Stimulated activated naive CD4-positive, alpha-beta T cell treated with Interleukin-2 at 50 U/mL for 16 hours (primary cell): ENCODE data around the gene TNP2.
A peak's percentile ranks its signal among the peaks of the same experiment; 100 is the strongest.

Experiments
- DNase-seq: peaks from one replicate; lab custom pipeline; 2025; lab: John Stamatoyannopoulos, UW

Gene TNP2

DNA sequence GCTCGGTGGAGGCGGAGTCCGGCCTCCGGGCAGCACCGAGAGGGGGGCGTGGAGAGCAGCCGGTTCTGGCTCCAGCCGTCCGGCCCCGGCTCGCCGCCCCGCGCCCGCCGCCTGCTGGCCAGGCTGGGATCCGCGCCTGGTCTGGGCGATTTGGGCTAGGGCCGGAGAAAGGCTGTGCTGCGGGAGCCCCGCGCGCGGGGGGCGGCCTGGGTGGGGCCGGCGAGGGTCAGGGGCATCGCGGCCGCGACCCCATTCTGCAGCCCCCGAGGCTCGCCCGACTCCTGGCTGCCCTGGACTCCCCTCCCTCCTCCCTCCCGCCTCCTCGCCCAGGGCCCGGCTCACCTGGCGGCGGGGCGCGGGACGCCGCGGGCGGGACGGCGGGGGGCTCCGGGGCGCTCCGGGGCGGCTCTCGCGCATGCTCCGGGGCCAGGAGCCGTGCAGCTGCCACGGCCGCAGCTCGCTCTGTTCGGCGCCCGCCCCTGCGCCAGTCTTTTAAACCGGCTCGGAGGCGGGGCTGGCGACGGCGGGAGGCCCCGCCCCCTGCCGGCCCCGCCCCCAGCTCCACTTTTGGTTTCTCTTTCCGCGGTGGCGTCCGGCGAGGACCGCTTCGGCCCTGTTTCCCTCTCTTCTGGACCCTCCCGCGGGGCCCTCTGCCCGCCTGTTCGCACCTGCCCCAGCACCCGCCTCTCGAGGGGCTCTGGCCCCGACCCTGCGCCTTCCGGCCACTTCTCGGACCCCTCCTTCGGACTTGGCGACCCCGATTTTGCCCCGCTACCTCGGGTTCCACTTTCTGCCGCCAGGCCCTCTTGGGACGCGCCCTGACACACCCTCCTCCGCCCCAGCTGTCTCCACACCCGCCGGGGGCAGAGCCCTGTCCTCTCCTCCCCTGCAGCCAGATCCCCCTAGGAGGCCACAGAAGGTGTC lies 13.1 kb downstream of the TNP2 start, which contains the start of gene SOCS1:
SOCS1 (minus strand) TSS at position 468 of the 924 bp plus-strand sequence. CDS start 726 bp downstream, outside the sequence.
- peak; percentile 82 for DNase-seq

DNA sequence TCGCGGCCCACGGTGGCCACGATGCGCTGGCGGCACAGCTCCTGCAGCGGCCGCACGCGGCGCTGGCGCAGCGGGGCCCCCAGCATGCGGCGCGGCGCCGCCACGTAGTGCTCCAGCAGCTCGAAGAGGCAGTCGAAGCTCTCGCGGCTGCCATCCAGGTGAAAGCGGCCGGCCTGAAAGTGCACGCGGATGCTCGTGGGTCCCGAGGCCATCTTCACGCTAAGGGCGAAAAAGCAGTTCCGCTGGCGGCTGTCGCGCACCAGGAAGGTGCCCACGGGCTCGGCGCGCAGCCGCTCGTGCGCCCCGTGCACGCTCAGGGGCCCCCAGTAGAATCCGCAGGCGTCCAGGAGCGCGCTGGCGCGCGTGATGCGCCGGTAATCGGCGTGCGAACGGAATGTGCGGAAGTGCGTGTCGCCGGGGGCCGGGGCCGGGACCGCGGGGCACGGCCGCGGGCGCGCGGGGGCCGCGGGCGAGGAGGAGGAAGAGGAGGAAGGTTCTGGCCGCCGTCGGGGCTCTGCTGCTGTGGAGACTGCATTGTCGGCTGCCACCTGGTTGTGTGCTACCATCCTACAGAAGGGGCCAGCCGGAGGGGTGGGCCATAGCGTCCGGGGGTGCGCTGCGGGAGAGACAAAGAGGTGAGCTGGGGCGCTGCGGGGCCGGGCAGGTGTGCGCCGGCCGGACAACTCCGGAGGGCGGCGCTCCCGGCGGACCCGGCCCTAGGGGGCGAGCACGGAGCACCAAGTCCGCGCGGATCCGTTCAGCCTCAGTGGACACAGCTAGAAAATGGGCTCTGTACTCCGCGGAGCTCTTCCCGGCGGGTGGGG lies 14.0 kb downstream of the TNP2 start:
- DNase-seq = peak; percentile 57

DNA sequence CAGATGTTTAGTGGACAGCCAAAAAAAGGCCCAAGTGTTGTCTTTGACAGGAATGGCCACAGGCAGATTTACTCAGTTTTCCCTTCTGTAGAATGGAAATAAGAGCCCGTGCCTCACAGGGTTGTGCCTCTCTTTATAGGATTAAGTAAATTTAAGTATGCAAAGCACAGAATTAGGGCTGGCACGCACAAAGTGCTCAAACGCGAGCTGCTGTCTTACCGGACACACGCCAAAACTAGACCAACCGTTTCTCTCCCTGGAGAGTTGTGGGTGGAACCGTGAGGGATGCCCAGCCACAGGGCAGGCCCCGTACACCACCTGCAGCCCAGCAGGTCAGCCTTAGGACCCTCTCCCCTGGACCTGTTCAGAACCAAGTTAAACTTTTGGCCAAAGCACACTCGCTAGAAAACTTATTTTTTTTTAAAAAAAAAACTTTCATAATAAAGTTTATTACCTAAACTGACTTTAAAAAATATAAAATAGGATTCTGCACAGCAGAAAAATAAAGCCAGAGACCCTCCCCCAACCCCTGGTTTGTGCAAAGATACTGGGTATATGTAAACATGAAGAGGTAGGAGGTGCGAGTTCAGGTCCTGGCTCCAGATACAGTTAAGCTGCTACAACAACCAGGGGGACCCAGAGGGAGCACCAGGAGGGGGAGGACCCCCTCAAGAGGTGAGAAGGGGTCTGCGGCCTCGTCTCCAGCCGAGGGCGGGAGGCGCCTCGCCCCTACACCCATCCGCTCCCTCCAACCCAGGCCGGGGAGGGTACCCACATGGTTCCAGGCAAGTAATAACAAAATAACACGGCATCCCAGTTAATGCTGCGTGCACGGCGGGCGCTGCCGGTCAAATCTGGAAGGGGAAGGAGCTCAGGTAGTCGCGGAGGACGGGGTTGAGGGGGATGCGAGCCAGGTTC lies 14.9 kb downstream of the TNP2 start:
- DNase-seq = no peak

DNA sequence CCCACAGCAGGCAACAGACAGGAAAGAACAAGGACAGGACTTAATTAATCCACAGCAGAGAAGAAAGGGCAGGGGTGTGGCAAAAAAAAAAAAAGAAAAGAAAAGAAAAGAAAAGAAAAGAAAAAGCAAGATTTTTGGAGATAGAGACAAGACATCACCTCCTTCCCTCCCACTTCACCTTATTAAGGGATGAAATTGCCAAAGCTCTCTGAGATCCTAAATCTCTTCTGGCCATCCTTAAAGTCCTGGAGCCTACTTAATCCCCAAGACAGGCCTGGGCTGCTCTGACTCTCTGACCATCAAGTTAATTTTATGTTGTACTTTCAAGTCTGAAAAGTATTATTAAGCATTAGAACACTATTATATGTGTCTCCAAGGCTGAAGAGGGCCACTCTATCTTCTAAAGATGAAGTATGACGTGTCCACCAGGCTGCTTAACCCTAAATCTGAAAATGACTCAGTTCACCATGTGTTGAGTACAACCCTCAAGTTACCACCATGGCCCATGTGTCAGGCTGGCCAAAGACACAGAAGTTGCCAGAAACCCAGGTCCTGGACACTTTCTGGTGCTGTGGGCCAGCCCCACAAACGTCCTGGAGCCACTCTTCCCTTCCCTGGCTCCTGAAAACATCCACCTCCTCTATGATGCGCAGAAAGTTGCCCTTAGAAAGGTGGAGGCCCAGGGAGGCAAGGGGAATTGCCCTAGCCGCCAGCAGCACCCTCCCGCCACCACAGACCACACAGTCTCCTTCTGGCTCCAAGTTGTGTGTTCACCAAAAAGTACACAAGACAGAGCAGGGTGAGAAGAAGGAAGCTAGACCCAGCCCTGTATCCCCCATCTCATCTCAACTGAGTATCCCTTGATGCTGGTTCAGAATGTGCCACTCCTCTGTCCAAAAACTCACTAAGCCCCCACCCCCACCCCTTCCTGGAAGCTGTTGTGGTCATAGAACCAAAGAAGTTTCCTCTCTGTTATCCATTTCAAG lies 15.8 kb downstream of the TNP2 start:
- peak; percentile 61 for DNase-seq

DNA sequence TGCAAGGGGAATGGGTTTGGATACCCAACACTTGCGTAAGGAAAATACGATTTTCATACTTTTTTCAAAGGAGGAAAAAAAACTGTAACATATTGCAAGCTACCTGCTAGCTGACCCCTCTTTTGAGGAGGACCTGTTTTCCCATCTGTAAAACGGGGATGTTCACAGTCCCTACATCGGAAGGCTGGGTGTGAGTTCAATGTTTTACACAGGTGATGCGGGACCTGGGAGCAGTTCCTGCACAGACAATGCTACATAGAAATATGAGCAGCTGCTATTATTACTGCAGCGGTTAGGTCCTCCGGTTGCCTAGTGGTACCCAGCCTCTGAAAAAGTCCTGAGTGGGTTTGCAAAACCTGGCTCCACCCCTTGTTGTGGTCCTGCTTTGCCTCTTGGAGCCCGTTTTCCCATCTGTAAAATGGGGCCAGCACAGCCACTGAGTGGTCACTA lies 16.6 kb downstream of the TNP2 start:
- DNase-seq = no peak

DNA sequence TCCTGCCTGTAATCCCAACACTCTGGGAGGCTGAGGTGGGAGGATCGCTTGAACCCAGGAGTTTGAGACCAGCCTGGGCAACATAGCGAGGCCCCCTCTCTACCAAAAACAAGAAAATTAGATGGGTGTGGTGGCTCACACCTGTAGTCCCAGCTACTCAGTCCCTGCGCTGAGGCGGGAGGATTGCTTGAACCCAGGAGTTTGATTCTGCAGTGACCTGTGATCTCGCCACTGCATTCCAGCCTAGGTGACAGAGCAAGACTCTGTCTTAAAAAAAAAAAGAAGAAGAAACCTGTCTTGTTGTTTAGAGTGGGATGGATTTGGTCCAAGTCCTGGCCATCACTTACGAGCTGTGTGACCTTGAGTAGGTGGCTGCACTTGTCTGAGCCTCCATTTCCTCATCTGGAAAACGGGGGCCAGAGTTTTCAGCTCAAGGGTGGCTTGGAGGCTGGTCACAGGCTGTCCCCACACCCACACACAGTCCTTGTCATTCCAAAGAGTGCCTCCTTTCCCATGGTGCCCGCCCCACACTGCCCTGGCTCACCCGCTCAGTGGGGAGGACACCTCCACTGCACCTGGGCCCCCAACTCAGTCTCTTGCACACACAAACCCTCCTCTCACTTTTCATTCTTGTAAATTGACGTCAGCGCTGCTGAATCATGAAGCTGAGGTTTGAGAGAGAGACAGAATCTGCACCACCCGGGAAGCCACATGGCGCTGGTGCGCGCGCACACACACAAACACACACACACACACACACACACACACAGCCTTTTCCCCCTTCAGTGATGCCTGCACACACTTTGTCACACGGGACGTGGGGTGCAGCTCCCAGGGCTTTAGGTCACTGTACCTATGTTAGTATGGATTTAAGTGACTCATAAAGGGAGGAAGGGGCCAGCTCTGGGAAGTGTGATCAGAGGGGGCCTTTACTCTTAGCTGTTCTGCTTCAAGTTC lies 17.3 kb downstream of the TNP2 start:
- peak; percentile 74 for DNase-seq

DNA sequence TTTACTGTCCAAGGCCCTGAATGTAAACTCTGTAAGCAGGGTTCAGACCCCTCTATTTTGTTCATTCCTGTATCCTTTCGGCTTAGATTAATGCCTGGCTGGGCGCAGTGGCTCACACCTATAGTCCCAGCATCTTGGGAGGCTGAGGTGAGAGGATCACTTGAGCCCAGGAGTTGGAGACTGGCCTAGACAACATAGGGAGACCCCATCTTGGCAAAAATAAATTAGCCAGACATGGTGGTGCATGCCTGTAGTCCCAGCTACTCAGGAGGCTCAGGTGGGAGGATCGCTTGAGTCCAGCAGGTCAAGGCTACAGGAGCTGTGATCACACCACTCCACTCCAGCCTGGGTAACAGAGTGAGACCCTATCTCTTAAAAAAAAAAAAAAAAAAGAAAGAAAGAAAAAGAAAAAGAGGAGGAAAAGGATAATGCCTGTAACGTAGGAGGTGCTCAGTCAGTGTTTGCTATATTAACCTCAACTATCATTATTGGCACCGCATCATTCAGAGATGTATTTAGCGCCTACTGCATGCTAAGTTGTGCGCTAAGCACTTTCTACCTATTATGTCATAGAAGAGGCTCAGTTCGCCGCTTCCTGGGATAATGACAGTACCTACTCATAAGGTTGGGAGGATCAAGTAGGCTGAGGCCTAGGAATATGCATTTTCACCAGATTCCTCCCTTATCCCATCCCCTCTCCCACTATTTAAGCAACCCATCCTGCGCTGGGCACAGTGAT lies 18.2 kb downstream of the TNP2 start:
- DNase-seq = no peak

DNA sequence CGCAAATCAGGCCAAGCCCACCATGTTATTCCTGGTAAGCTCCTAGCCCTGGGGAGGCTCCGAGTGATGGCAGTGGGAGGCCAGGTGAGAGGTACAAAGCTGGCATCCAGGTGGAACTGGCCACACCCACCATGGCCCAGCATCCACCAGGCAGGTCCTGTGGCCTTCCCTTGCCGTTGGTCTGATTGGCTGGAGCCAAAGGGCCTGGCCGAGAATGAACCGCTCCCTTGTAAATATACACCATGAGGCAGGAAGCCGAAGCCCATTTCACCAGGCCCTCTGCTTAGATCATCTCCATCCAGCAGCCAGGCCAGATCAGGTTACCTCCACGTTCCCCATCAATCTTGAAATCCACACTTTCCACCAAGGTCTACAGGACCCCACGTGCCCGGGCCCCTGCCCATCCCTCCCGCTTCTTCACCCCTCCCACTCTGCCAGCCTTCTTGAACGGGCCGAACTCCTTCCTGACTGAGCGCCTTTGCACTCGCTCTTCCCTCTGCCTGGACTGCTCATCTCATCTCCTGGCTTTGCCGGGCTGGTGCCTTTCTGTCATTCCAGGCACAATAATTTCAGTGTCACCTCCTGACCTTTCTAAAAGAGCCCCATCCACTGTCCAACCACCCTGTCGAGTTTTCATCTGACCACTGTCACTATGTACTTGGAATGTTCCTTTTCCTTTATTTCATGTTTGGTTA lies 18.9 kb downstream of the TNP2 start:
- DNase-seq = no peak

DNA sequence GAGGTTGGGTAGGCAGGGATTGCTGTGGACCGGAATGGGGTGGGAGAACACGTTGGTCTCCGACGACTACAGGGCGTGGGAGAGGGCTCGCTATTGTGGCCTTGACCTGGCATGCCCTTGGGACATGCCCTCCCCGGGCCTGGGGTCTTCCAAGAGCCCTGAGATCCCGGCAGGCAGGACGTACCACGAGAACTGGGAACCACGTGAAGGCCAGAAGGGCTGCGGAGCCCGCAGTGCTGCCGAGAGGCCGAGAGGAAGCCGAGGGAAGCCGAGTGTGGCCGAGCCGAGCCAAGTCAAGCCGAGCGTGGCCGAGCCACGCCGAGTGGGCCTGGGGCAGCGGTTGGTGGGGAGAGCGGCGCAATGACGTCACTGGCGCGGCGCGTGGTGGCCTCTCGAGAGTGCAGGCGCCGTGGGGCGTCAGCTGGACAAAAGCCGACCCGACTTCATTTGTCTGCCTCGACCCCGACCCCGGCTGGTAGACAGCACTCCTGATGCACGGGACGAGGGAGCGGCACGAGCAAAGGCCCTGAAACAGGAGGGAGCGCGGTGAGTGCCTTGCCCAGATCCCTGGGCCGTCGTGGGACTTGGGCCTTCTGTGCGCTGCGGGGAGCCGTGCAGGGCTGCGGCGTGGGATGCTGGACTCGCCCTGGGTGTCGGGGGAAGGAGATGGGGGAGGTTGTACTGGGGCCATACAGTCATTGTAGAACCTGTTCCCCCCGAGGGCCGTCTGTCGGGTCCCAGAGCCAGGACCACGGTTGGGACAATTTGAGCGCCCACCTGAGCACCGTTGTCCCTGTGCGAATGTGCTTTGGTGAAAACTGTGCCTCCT lies 19.7 kb downstream of the TNP2 start:
- DNase-seq = no peak

DNA sequence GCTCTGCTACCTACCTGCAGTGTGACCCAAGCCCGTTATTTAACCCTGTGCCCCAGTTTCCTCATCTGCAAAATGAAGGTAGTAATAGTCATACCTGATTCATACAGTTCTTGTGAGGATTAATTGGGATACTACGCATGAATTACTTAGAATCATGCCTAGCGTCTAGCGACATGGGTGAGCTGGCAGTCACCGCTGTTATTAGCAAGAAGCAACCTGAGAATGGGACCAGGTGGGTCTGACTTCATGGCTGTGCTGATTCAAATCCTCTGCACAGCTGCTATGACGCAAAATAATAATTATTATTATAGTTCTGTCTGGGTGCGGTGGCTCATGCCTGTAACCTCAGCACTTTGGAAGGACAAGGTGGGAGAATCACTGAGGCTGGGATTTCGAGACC lies 21.0 kb downstream of the TNP2 start:
- no peak for DNase-seq

DNA sequence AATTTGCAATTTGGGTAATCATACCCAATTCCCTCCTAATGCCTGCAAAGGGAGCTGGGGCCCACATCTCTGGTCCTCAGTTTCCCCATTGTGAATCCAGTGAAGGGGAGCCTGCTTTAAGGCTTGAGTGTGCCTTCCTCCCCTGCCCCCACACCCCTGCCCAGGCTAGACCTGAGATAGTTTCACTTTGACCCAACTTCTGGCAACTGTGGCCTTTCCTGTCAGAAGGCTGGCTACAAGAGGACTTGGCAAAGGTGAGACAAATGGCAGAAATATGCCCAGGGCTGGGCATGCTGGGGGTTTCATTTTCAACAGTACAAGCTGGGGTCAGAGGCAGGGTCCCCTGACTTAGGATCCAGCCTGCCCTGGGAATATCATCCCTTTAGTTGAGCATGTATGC lies 23.1 kb downstream of the TNP2 start:
- DNase-seq = no peak

DNA sequence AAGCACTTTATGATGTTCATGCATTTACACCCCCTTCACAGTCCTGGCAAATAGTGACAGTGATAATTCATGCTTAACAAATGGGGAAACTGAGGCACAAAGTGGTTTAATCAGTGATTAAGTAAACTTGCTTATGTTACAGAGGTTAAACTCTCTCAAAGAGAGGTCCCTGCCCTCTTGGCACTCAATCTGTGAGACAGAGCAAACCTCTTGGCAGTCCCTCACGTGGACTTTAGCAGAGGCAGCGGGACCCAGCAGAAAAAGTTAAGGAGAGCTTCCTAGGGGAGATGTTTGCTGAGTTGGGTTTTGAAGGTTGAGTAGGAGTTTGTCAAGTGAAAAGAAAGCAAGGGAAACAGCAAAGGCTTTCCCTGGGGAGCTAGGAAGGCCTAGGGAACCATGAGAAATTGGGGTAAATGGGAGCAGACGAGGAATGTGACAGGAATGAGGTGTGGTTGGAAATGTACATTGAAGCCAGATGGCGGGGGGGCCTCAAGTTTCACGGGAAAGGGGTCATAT lies 23.8 kb downstream of the TNP2 start:
- DNase-seq = no peak

DNA sequence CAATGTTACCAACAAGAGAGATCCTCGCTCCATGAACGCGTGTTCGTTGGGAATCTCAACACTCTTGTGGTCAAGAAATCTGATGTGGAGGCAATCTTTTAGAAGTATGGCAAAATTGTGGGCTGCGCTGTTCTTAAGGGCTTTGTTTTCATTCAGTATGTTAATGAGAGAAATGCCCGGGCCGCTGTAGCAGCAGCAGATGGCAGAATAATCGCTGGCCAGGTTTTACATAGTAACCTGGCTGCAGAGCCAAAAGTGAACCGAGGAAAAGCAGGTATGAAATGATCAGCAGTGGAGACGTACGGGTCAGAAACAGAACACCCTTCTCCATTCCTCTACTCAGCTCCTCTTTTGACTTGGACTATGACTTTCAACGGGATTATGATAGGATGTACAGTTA lies 26.5 kb downstream of the TNP2 start:
- DNase-seq = no peak

DNA sequence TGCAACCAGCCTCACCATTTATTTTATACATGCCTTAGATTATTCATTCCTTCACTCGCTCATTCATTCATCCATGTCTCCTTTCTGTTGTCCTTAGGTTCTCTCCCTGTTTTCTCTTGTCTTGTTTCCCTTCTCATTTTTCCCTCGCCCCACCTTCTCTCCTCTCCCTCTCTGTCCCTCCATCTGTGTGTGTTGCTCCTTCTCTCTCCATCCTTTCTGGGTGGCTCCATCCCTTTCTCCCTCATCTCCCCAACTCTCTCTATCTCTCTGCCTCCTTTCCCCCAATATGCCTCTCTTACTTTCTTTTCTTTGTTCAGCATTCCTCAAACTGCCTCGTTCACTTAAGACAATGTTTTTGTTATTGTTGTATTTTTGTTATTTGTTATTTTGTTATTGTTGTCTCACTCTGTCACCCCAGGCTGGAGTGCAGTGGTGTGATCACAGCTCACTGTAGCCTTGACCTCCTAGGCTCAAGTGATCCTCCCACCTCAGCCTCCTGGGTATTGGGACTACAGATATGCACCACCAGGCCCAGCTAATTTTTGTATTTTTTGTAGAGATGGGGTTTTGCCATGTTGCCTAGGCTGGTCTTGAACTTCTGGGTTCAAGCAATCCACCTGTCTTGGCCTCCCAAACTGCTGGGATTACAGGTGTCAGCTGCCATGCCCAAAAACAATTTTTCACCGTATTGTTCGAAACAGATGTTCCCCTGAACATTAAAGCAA lies 27.5 kb downstream of the TNP2 start:
- DNase-seq = no peak

DNA sequence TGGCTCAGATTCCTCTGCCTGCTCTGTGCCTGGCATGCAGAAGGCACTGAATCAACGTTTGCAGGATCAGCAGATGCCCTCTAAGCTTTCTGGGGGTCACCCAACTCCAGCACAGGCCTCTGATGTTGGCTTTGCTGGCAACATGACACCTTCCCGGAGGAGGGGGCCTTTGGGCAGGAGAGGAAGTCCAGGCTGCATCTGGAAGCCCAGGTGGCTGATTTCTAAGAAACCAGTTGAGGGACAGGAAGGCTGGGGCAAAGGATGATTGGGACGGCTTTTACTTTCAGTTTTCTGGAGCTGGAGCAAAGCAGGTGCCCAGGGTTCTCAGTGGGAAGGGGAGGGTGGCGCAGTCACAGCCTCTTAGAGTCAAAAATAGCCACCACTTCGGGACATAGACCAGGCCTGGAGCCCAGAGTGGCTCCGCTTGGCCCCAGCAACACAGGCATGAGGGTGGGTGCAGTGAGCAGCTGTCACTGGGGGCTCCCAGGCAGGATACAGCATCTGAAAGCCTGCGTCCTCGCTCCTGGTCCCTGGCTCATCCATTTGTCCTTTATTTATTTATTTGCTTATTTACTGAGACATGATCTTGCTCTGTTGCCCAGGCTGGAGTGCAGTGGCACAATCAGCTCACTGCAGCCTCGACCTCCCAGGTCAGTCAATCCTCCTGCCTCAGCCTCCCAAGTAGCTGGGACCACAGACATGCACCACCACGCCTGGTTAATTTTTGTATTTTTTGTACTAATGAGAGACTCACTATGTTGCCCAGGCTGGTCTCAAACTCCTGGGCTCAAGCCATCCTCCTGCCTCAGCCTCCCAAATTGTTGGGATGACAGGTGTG lies 28.3 kb downstream of the TNP2 start:
- no peak for DNase-seq
